Brain microvascular endothelial cell (primary cell): ENCODE data around the gene NXPE4.

ENCODE experiments used
- DNase-seq: peaks from one replicate; pipeline ENCODE4 v3.0.0-alpha.2; 2020
- H3K27ac ChIP-seq: fragments of 250-450 bp; sonication (Bioruptor Pico); 2 replicates; pipeline ENCODE4 v1.5.1; 2020; ENCODE audit warnings: mild to moderate bottlenecking, moderate library complexity
- H3K27me3 ChIP-seq: fragments of 250-450 bp; sonication (Bioruptor Pico); replicated peaks from 2 replicates; pipeline ENCODE4 v1.5.1; 2020; ENCODE audit warnings: mild to moderate bottlenecking
- H3K36me3 ChIP-seq: fragments of 250-450 bp; sonication (Bioruptor Pico); replicated peaks from 2 replicates; pipeline ENCODE4 v1.5.1; 2020; ENCODE audit warnings: mild to moderate bottlenecking
- H3K4me3 ChIP-seq: 2 replicates; pipeline ENCODE4 v1.5.1; 2011; ENCODE audit warnings: low read depth, mild to moderate bottlenecking, control low read depth, low read length, moderate library complexity
- CTCF ChIP-seq: IDR thresholded peaks from 2 replicates; pipeline ENCODE4 v1.5.1; 2011; ENCODE audit warnings: low read depth, mild to moderate bottlenecking, moderate library complexity, low read length, control low read depth, inconsistent platforms; ENCODE audit errors: missing control alignments
- in situ Hi-C: cut with HindIII; loops from 2 replicates; pipeline ENCODE4 v1.10.0; 2017; ENCODE audit warnings: low sequenced_read_pairs, low pct_ligation_motif_present

Gene NXPE4

GRCh38 chr11:114621950-114622809, 26.6 kb upstream of the NXPE4 start:
- TF ChIP-seq CTCF, result no peak
- no peak for DNase-seq
- no peaks in the 10 kb centered on the region for H3K36me3 ChIP-seq
- no peak overlapping the region for H3K4me3 ChIP-seq
- no peaks in the 10 kb centered on the region for H3K27me3 ChIP-seq
- in situ Hi-C loops, result no loop called here
- H3K27ac ChIP-seq, result no peak overlapping the region

- in situ Hi-C loops, result no loop called here
- no peak for DNase-seq
- Histone ChIP-seq H3K4me3 (no peak overlapping the region), H3K27me3 (no peaks in the 10 kb centered on the region), H3K36me3 (no peaks in the 10 kb centered on the region), H3K27ac (no peak overlapping the region)
- TF ChIP-seq CTCF, result no peak
Measured at GRCh38 chr11:114621072-114621471, 25.5 kb upstream of the NXPE4 start.

GRCh38 chr11:114619659-114620173, 24.1 kb upstream of the NXPE4 start:
- TF ChIP-seq CTCF, result no peak

GRCh38 chr11:114618139-114618538, 22.6 kb upstream of the NXPE4 start:
- no peak for TF ChIP-seq CTCF
- no peaks in the 10 kb centered on the region for H3K27me3 ChIP-seq
- no peak overlapping the region for H3K27ac ChIP-seq
- no peak overlapping the region for H3K4me3 ChIP-seq
- in situ Hi-C loops, result no loop called here
- no peaks in the 10 kb centered on the region for H3K36me3 ChIP-seq
- DNase-seq, result no peak

More at GRCh38 chr11:114619659-114620173, 24.1 kb upstream of the NXPE4 start:
- H3K27ac ChIP-seq, result no peak overlapping the region
- no peaks in the 10 kb centered on the region for H3K36me3 ChIP-seq
- DNase-seq, result no peak
- in situ Hi-C loops, result no loop called here
- H3K4me3 ChIP-seq, result no peak overlapping the region
- no peaks in the 10 kb centered on the region for H3K27me3 ChIP-seq

GRCh38 chr11:114617157-114618124, 21.9 kb upstream of the NXPE4 start:
- no peak for TF ChIP-seq CTCF
- Histone ChIP-seq H3K27ac (no peak overlapping the region), H3K36me3 (no peaks in the 10 kb centered on the region), H3K4me3 (no peak overlapping the region), H3K27me3 (no peaks in the 10 kb centered on the region)
- DNase-seq, result no peak
- in situ Hi-C loops, result no loop called here
